G401.6 (cell line): ENCODE data around the gene METTL14.

Source experiments
- FAIRE-seq: peaks from 2 replicates; lab custom pipeline; 2012; peaks lifted over from hg19 to GRCh38; lab: Jason Lieb, UNC

The METTL14 gene

GRCh38 chr4:118759481-118759880 lies 74.3 kb downstream of the METTL14 start:
- no peak for FAIRE-seq

- FAIRE-seq: no peak
Measured at GRCh38 chr4:118760092-118760491, 74.9 kb downstream of the METTL14 start.

GRCh38 chr4:118760493-118760892 lies 75.3 kb downstream of the METTL14 start:
- no peak for FAIRE-seq

GRCh38 chr4:118761397-118762016 lies 76.3 kb downstream of the METTL14 start:
- no peak for FAIRE-seq

- FAIRE-seq: no peak
Measured at GRCh38 chr4:118762155-118762554, 77.0 kb downstream of the METTL14 start.

GRCh38 chr4:118762730-118763477 lies 77.7 kb downstream of the METTL14 start:
- FAIRE-seq: peak; percentile 36
